Fibroblast of lung (primary cell): ENCODE data around the gene KRTAP19-8. TPM values are rescaled to one million over a fixed set of nuclear protein-coding genes. Genes with fewer than 3 reads are reported as not detected.

ENCODE experiments used
- DNase-seq, 2 donors: peaks; one replicate each; pipeline versions ENCODE4 v3.0.0 to v3.0.0-alpha.2; 2010; ENCODE audit warnings: low read depth in 2 of 2
- H2AFZ ChIP-seq: 2 replicates; pipeline ENCODE4 v1.5.1; 2012; ENCODE audit warnings: low read length, control low read depth, inconsistent platforms
- H3K27ac ChIP-seq: 2 replicates; pipeline ENCODE4 v1.5.1; 2011; ENCODE audit warnings: low read length, control low read depth; ENCODE audit not compliant: insufficient read depth
- H3K27me3 ChIP-seq: 2 replicates; pipeline ENCODE4 v1.5.1; 2011; ENCODE audit warnings: mild to moderate bottlenecking, low read length; ENCODE audit not compliant: control insufficient read depth, insufficient read depth
- H3K36me3 ChIP-seq: 2 replicates; pipeline ENCODE4 v1.5.1; 2011; ENCODE audit warnings: low read length; ENCODE audit not compliant: control insufficient read depth, insufficient read depth
- H3K4me1 ChIP-seq: 2 replicates; pipeline ENCODE4 v1.5.1; 2011; ENCODE audit warnings: low read length; ENCODE audit not compliant: control insufficient read depth, insufficient read depth; ENCODE audit errors: extremely low read depth
- H3K4me2 ChIP-seq: 2 replicates; pipeline ENCODE4 v1.5.1; 2011; ENCODE audit warnings: low read length, control low read depth; ENCODE audit not compliant: insufficient read depth; ENCODE audit errors: extremely low read depth
- H3K4me3 ChIP-seq, 4 experiments: fragments of 200-600 bp in 1 of 4; sonication (generic) in 1 of 4; replicated peaks in 1 of 4; 2 replicates each; pipeline ENCODE4 v1.5.1; 2011 to 2016; ENCODE audit warnings: low read length in 4 of 4, low read depth in 3 of 4, mild to moderate bottlenecking in 3 of 4, control low read depth in 2 of 4, inconsistent platforms in 1 of 4, mixed read lengths in 1 of 4; ENCODE audit not compliant: insufficient read depth in 1 of 4; ENCODE audit errors: control extremely low read depth in 1 of 4
- H3K79me2 ChIP-seq: 2 replicates; pipeline ENCODE4 v1.5.1; 2012; ENCODE audit warnings: mild to moderate bottlenecking, low read length, inconsistent platforms; ENCODE audit not compliant: control insufficient read depth, insufficient read depth
- H3K9ac ChIP-seq: 2 replicates; pipeline ENCODE4 v1.5.1; 2011; ENCODE audit warnings: mild to moderate bottlenecking, low read length, control low read depth; ENCODE audit not compliant: insufficient read depth
- H3K9me3 ChIP-seq: 2 replicates; pipeline ENCODE4 v1.5.1; 2012; ENCODE audit warnings: low read depth, low read length; ENCODE audit not compliant: control insufficient read depth, insufficient read depth
- H4K20me1 ChIP-seq: 2 replicates; pipeline ENCODE4 v1.5.1; 2011; ENCODE audit warnings: low read length; ENCODE audit not compliant: control insufficient read depth, insufficient read depth; ENCODE audit errors: extremely low read depth
- CTCF ChIP-seq, 2 donors: IDR thresholded peaks in 1 of 2; conservative IDR thresholded peaks in 1 of 2; 1 replicate in 1 of 2; 2 replicates in 1 of 2; pipeline ENCODE4 v1.5.1; 2011 to 2012; ENCODE audit warnings: low read length in 2 of 2, control low read depth in 1 of 2, inconsistent platforms in 1 of 2, low read depth in 1 of 2, mild to moderate bottlenecking in 1 of 2
- EZH2 ChIP-seq: IDR thresholded peaks from 2 replicates; pipeline ENCODE4 v1.5.1; 2012; ENCODE audit warnings: low read length, control low read depth, mild to moderate bottlenecking; ENCODE audit errors: missing control alignments
- polyA plus RNA-seq, 2 donors: library from polyadenylated mRNA; depleted of rRNA in 1 of 2; stranded (reverse) in 1 of 2; unstranded in 1 of 2; fragments of >200 nt; gene quantifications; 2 replicates each; pipeline ENCODE4 v1.2.1, GENCODE V29; 2011 to 2012; ENCODE audit warnings: missing spikeins in 1 of 2
- total RNA-seq: library from RNA; depleted of rRNA; stranded (reverse); fragments of >200 nt; gene quantifications from 2 replicates; pipeline ENCODE4 v1.2.1, GENCODE V29; 2014

Gene KRTAP19-8
- total and polyA plus RNA-seq, 2 donors (not counting 1 experiment from before 2014, with no cell fraction given): not detected

DNA sequence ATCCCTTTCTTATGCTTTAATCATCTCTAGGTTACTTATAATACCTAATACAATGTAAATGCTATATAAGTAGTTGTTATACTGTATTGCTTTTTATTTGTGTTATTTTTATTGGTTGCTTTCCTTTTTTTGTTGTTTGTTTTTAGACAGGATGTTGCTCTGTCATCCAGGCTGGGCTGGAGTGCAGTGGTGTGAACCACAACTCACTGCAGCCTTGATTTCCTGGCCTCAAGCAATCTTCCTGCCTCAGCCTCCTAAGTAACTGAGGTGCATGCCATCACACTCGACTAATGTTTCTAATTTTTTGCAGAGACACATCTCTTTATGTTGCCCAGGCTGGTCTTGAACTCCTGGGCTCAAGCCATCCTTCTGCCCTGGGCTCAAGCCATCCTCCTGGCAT, 26.9 kb downstream of the KRTAP19-8 start:
- DNase-seq: no peak
- Histone ChIP-seq H4K20me1 (no peaks in the 10 kb centered on the region), H3K9ac (no peak overlapping the region), H3K4me1 (no peaks in the 10 kb centered on the region), H3K27ac (no peak overlapping the region), H2AFZ (no peak overlapping the region), H3K36me3 (no peaks in the 10 kb centered on the region), H3K4me2 (no peak overlapping the region), H3K9me3 (no peaks in the 10 kb centered on the region), H3K27me3 (no peaks in the 10 kb centered on the region), H3K4me3 (no peak overlapping the region), H3K79me2 (no peaks in the 10 kb centered on the region)
- no peak for TF ChIP-seq CTCF (conservative IDR thresholded peaks at IDR 0.05 in 1 of 2, IDR thresholded peaks at IDR 0.05 in 1 of 2; ENCODE audit: low read depth in 1 of 2, low read length in 2 of 2)
- TF ChIP-seq EZH2: no peak

DNA sequence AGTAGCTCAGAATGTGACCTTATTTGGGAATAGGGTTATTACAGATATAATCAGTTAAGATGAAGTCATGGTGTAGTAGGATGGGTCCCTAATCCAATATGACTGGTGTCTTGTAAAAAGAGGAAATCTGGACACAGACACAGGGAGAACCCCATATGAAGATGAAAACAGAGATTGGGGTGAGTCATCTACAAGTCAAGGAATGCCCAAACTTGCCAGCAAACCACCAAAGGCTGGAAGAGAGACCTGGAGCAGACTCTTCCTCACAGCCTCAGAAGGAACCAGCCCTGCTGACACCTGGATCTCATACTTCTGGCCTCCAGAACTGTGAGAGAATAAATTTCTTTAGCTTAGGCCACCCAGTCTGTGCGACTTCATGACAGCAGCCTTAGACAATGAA, 29.9 kb downstream of the KRTAP19-8 start:
- no peak for TF ChIP-seq EZH2
- TF ChIP-seq CTCF (conservative IDR thresholded peaks at IDR 0.05 in 1 of 2, IDR thresholded peaks at IDR 0.05 in 1 of 2; ENCODE audit: low read depth in 1 of 2, low read length in 2 of 2): no peak
- Histone ChIP-seq H2AFZ (no peak overlapping the region), H3K27me3 (no peaks in the 10 kb centered on the region), H3K27ac (no peak overlapping the region), H3K9ac (no peak overlapping the region), H3K9me3 (no peaks in the 10 kb centered on the region), H3K79me2 (no peaks in the 10 kb centered on the region), H4K20me1 (no peaks in the 10 kb centered on the region), H3K4me3 (no peak overlapping the region), H3K36me3 (no peaks in the 10 kb centered on the region), H3K4me2 (no peak overlapping the region), H3K4me1 (no peaks in the 10 kb centered on the region)
- no peak for DNase-seq

- no peak overlapping the region for H3K4me3 ChIP-seq
- no peaks in the 10 kb centered on the region for H3K9me3 ChIP-seq
- no peak overlapping the region for H3K9ac ChIP-seq
- H3K4me1 ChIP-seq: no peaks in the 10 kb centered on the region
- no peak overlapping the region for H3K4me2 ChIP-seq
- H4K20me1 ChIP-seq: no peaks in the 10 kb centered on the region
- no peak overlapping the region for H3K27ac ChIP-seq
- no peak for DNase-seq
- no peaks in the 10 kb centered on the region for H3K27me3 ChIP-seq
- H3K79me2 ChIP-seq: no peaks in the 10 kb centered on the region
- TF ChIP-seq CTCF (conservative IDR thresholded peaks at IDR 0.05 in 1 of 2, IDR thresholded peaks at IDR 0.05 in 1 of 2; ENCODE audit: low read depth in 1 of 2, low read length in 2 of 2): no peak
- TF ChIP-seq EZH2: no peak
- no peaks in the 10 kb centered on the region for H3K36me3 ChIP-seq
- no peak overlapping the region for H2AFZ ChIP-seq
These were observed 33.3 kb downstream of the KRTAP19-8 start for GRCh38 chr21:31005019-31005418.
